HG03521 (cell line): ENCODE results near the gene FOCAD.

Source experiments
- ATAC-seq: cut with Tn5 transposase; IDR thresholded peaks from one replicate; pipeline ENCODE4 v1.9.1; 2021; ENCODE audit warnings: mild to moderate bottlenecking, moderate library complexity; ENCODE audit not compliant: unreplicated experiment

FOCAD gene

DNA sequence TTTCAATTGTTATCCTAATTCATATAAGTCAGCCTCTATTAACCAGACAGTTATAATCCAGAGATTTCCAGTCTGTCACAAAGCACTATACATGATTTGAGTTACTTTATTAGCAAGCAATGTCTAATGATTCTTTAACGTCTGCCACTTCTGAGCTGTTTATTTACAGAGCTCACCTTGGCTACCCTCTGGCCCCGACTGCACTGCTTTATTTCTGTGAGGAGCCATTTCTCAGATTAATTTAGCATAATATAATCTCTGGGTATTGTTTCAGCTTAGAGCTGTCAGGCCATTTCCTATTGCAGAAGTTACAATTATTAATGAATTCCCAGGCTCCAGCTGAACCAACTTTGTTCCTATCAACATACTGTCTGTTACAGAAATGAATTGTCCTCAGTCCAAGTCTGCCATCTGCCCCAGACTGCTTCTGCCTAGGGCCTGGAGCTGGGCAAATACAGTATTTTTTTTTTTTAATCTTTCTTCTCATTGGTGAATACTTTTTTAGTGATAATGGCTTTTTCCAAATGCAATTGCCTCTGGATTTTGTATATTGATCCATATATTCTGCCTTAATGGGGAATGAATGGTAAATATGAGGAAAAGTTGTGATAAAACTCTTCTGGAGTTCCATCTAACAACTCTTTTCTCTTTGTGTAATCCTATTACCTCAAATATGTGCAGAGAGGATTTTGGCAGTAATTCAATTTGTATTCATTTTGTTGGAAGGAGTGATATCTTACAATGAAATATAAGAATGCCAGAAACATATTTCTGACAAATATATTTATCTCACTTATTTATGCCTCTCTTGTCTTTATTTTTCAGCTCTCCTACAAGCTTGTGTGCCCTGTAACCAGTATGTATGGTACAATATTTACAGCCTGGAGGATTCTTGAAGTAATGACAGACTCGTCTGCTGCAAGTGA lies 104.7 kb downstream of the FOCAD start:
- no peak for ATAC-seq

DNA sequence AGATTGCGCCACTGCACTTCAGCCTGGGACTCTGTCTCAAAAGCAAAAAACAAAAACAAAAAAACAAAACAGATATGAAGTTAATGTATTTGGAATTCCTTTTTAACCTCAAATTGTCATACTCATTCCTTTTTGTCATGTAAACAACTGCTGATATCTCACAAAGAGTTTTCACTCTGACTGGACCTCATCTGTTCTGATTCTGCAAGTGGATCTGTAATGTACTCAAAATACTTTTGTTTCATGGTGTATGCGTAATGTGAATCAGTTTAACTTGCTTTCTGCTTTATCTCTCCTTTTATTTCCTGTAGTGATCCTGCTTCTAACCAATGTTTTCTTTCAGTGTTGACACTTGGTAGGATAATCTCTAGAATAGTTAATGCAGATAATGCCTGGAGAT lies 106.7 kb downstream of the FOCAD start:
- ATAC-seq: no peak

DNA sequence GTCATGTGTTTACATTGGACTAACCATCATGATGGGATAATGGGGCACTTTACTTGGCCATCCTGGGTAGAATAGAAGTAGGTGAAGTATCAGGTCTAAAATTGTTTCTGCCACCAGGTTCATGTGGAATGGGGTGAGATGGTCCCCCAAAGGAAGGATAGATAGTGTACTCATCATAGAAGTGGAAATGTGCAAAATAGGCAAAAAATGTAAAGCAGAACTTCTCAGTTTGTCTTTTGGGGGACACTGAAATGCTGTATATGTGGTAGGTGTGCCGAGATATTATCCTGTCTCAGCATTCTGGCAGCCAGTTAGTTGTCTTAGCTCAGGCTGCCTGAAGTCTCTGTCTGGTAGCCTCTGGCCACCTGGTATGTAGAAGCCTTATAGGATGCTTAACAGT lies 107.6 kb downstream of the FOCAD start:
- no peak for ATAC-seq

DNA sequence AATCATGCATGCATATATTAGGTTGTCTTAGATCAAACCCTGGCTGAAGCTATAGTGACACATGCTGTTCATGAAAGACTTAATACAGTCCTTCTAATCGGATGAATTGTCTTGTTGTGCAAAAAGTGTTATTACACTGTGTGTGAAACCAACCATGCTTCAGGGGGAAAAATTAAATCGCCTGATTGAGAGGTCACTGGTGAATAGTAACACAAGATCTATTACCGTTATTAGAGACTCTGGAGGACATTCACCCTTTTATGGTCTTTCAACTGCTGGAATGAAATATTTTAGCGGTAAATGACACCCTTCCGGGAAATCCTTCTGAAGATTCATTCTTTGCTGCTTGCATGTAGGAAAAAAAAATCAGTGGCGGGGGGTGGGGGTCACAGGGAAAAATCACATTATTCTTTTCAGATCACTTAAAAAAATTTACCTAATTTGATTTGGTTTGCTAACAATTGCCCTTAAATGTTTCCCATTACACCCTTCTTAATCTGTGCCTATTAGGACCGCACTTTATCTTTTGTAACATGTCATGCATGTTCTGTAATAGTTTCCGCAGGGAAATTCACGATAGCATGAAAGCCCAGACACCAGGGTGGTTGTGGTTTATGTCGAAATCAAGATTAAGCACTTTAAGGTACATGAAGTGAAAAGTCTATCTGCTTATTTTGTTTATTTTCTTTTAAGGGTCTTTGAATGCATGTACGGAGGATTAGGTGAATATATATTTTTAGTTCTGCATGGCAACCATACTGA lies 120.6 kb downstream of the FOCAD start:
- ATAC-seq: no peak

DNA sequence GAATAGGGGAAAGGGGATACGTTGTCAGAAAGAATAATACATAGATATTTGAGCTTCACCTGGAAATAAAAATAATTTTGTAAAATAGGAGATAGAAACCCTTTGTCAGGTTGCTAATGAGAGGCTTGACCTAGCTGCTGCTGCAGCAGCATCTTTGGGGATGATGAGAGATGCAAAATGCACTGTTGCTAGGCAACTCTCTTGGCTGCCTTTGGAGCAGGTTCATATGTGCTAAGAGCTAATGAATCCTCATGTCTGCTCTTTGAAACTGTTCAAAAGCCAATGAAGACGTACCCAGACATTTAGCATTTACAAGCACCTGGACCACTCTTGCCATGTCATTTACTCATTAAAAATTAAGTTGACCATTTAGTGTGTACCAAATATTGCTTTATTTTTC lies 121.7 kb downstream of the FOCAD start:
- no peak for ATAC-seq

DNA sequence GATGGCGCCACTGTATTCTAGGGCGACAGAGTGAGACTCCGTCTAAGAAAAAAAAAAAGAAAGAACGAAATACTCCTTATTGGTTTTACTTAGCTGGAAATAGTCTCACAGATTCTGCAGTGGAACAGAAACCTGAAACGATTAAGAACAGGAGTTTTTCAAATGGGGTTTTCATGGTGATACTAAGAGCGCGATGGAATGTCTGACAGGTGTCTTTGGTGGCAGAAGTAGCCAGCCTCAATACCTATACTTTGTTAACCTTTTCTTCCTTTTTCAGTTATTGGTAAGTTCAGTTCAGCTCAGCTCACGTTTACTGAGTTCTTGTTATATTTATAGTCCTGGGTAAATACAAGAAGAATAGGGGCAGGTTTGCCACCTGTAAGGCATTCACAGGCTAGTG lies 123.9 kb downstream of the FOCAD start:
- no peak for ATAC-seq

DNA sequence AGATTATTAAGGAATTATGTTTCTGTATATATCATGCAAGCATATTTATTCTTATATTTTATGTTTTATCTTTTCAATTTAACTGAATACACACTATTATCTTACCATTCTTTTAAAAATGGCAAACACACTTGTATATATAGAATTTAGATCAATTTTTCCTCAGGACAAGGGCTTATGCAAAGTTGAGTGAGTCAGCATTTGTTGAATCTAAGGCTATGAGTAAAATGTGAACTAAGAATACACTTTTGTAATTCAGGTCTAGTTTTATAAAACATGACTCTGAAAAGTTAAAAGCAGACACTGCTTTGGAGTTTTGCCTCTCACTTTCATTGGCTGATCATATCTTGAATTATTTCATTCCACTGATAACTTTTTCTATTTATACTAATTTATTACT lies 127.8 kb downstream of the FOCAD start:
- no peak for ATAC-seq

DNA sequence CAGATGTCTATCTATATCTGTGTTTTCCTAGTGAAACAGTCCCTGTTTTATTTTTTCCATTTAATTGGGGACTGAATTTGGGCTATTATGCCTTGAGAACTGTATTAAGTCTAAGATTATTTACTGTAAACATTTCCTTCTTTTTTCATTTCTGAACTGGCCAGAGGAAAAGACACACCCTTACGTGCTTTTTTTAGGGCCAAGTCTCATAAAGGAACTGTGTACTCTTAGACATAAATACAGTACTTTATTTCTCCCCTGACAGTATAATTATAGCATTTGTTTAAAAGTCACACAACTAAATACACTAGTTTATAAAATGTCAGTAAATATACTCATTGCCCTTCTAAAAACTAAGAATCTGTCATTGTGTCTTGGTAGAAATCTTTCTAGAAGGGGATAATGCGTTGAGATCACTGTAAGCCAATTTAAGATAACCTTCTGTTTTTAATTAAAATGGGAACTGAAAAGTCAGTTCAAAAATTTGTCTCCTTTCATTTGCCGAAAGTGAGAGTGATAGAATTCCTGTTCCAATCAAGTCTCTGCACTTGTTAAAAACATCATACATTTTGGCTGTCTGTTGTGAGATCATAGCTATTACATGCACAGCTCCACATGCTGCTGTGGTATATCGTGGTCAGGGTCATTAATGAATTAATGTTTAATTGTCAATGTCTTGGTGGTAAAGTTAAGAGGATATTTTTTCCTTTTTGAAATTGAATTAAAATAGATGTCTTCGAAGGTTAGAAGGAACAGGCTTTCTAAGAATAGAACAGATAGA lies 132.1 kb downstream of the FOCAD start:
- no peak for ATAC-seq

DNA sequence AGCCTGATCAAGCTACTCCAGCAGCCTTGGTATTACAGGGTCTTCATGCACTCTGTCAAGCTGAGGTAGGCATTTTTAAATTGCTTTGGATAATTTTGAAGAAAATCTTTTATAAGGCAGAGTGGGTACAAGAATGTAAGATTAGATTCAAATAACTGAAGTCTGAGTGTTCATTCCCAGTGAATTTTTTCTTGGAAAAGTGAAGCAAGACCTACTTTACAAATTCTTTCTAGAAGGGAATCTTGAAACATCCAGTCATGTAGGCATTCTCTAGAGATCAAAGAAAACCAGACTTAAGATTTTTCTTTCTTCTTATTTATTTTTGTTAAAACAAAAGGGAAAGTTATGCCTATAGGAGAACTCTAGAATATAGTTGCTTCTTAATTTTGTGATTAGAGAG lies 139.0 kb downstream of the FOCAD start:
- ATAC-seq: no peak

DNA sequence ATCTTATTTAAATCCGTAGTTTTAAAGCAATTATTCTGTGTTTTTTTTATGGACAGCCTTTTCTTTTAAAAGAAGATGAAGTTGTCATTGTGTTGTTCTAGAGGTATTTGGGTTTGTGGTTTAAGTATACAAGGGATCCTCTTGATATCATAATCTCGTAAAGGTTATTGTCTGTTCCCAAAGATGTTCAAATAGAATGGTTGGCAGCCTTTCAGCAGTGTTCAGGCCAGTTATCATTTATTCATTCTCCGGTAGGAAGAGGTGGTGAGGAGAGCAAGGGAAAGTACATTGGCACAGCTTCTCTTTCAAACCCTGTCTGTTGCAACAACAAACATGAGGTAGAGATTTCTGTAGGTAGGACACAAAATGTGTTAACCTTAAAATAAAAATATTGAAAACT lies 147.0 kb downstream of the FOCAD start:
- no peak for ATAC-seq

DNA sequence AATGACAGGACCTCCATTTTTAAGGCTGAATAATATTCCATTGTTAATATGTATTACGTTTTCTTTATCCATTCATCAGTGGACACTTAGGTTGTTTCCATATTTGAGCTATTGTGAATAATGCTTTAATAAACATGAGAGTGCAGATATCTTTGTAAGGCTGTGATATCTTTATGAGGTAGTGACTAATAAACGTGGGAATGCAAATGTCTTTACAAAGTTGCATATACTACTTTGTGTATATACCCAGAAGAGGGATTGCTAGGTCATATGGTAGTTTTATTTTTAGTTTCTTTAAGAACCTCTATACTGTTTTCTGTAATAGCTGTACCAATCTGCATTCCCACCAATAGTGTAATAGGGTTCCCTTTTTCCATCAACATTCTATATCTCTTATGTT lies 148.7 kb downstream of the FOCAD start:
- no peak for ATAC-seq

DNA sequence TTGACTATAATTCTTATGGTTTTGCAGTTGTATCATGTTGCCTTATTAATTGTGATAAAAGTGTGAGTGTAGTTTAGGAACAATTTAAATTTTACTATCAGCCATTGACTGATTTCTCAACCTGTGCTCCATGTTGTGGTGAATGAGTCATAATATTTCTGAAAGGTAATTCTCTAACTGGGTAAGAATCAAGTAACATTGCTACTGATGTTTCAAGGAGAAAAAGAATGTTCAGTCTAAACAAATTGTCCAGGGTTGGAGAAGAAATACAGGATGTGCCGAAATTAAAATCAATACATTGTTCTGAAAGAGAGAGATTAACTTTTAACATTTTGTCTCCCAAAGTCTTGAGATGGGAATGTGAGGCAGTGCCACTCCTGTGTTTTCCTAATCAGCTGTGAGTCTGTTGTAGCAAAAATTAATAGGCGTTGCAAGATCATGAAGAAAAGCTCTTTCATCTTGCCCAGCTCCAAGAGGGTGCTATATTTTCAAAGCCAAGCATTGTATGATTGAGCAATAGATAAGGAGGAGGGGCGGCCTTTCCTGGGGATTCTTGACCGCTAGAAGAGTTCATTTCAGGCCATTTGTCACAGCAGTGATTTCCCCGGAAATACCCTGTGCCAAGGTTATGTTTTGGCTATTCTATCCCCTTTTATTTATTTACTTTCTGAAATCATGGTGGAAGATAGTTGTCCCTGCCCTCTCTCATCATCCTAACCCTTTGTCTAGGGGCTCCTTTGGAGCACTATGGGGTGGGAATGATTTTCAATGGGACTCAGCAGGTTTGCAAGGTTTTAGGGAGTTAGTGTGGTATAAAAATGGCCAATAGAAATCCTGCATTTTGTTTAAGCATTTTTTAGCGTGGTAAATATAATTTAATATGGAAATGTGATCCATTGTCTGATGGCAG lies 151.6 kb downstream of the FOCAD start:
- no peak for ATAC-seq

DNA sequence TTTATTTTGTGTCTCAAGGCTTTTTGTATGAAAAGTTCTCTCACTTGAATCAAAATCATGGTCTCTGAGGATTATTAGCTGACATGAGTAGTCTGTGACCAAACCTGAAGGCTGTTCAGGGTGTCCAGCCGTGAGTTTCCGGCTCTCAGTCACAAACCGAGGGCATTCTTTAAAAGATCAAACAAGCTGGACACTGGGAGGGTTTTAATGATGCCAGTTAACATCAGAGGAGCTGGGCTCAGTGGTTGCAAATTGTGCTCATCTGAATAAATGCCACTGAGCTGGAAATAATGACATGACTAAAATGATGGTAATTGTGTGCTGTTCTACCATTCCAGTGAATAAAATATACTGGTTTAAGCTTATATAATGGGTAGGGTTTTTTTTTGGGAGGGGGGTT lies 153.1 kb downstream of the FOCAD start:
- ATAC-seq: no peak

DNA sequence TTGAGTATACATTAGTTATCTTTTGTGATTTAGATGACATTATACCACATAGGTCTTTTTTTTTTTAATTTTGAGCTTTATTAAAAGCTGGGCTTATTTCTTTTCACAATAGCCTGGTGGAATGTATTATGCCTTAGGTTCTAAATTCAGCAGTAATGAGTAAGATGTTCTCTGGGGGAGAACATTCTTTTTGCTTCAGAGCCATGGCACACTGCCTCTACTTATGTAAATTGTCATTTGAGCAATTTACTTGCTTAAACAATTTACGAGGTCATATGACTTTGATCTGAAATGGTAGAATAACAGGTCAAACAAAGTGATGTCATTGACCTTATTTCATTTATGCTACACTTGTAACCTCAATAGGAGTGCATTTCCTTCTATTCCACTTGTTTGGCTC lies 154.2 kb downstream of the FOCAD start:
- no peak for ATAC-seq

DNA sequence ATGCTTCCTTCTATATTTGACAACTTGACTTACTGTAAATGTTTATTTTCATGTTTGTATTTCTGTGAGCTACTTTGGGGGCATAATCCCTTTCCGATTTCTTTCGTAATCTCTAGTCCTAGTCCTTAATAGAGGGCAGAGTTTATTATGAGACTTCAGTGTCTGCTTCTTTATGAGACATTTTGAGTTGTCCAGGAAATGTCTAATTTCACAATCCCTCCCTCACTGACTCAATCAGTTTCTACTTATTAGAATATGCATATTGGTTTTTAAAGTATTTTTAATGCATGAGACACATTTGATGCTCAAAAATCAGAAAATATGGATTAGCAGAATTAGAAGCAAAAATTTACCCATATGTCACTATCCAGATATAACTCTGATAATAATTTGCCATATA lies 160.9 kb downstream of the FOCAD start:
- no peak for ATAC-seq

DNA sequence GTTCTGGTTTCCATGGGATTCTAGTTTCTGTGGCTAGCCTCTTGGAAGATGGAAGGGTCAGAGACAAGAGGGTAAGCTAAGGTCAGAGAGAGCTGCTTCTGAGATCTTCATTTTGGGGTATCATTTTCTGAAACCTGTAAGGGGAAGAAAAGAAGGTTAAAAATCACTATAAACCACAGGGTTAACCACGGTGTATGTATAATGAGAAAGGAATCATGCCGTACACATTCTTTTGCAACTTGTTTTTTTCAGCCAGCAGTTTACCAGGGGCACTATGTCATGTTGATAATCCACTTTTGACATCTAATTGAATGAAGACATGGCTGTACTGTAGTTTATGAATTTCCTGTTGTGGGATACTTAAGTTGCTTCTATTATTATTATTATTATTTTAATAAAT lies 164.4 kb downstream of the FOCAD start:
- no peak for ATAC-seq

DNA sequence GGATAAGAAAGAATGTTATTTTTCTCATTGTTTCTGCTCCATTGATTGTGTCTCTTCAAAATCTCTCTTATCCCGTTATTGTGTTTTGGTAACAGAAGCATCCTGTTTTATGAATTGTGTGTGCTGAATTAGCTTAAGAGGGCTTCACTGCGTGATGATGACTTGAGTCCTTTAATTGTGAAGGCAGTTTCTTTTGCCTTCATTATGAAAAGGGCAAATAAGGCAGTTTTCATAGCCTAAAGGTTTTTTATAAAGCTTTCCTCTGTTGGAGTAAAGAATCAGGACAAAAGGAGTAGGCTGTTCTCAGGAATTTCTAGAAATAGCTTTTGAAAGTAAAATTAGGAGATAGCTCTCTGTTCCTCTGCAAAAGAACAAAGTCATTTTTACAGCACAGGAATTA lies 169.8 kb downstream of the FOCAD start:
- no peak for ATAC-seq

DNA sequence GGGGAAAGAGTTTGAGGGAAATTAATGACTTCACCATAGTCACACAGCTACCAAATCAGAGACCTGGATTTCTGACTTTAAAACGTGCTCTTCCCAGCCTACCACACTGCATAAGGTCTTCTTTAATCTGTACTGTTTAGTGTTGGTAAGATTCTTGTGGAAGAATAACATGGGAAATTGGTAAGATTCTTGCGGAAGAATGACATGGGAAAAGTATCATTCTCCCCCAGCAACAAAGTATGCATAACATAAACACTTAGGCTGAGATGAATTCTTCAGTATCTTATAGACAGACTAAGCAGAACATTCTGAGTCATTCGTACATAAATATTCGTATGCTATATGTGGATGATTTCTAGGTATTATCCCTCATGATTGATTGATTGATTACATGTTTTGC lies 170.4 kb downstream of the FOCAD start:
- ATAC-seq: no peak

DNA sequence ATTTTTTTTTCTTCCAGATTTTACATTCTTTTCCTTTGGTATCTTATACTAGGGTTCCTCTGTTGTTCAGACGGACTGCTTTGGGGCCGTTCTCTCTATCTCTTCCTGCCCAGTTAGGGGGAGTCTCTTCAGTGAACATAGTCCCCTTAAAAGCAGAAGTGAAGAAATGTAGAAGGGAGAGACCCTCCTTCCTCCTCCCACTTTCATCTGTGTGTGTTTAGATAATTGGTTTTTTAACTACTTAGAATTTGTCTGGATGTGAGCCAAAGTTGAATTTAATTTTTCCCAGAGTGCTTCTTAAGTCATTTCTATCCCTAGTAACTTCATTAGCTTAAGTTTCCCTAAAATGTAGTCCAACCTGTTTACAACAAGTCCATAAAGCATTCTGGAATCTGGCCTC lies 179.9 kb downstream of the FOCAD start:
- ATAC-seq: no peak

DNA sequence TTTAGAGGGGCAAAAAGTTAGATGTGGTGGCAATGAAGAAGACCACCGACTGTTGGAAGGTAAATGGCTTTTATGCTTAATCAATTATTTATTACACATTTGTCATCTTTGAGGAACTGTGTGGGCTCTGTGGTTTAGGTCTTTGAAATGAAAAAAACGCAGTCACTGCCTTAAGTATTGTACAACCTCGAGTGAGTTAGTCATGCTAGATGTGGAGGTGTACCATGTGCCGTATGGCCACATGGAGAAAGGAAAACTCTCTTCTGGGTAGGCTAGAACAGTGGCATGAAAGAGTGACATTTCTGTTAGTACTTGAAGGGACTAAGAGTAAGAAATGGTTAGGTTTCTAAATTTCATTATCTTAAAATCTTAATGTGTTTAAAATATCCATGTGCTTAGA lies 181.3 kb downstream of the FOCAD start:
- no peak for ATAC-seq

DNA sequence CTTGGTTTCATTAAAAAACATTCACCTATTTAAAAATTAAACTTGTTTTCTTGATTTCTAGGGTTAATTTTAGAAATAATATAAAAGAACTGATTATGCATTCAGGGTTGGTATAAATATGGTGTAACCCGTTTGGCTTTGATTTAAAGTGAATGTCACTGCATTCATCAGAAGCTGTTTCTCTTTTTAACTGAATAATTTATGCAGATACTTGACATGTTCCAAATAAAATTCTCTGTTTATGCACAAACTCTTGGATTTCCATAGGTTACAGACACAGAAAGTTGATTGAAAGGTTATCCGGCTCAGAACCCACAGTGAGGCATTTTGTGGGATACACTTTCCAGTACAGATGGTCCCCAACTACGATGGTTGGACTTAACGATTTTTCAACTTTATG lies 186.1 kb downstream of the FOCAD start:
- ATAC-seq: no peak
